H1 (cell line): ENCODE data around the gene PTPRJ. TPM values are rescaled to one million over a fixed set of nuclear protein-coding genes. Genes with fewer than 3 reads are reported as not detected.
A peak's percentile ranks its signal among the peaks of the same experiment; 100 is the strongest.

Experiments used
- CTCF ChIA-PET: fragments of 300-600 bp; sonication (Branson Sonifier 250); formaldehyde crosslinking; loops from one replicate; lab custom pipeline; 2021; ENCODE audit not compliant: partially characterized antibody; lab: Charles Lee
- POLR2A ChIA-PET: fragments of 300-600 bp; sonication (Branson Sonifier 250); formaldehyde crosslinking; loops from one replicate; lab custom pipeline; 2021; ENCODE audit warnings: inconsistent platforms; ENCODE audit not compliant: partially characterized antibody; lab: Charles Lee
- DNase-seq, 2 experiments: peaks; one replicate each; pipeline versions ENCODE4 v3.0.0 to v3.0.0-alpha.2; 2010 to 2022; ENCODE audit warnings: low spot score in 2 of 2, low read depth in 1 of 2, mixed read lengths in 1 of 2
- FAIRE-seq: peaks from 2 replicates; lab custom pipeline; 2011; peaks lifted over from hg19 to GRCh38; lab: Jason Lieb, UNC
- H2AFZ ChIP-seq: 2 replicates; pipeline ENCODE4 v1.8.1; 2012; ENCODE audit warnings: low read length, inconsistent platforms
- H2AK5ac ChIP-seq: 2 replicates; pipeline ENCODE4 v1.6.1; 2013; ENCODE audit warnings: low read depth, low read length
- H2BK120ac ChIP-seq: replicated peaks from 2 replicates; pipeline ENCODE3; 2013; ENCODE audit warnings: low read depth, low read length, inconsistent platforms
- H2BK12ac ChIP-seq: 2 replicates; pipeline ENCODE4 v1.6.1; 2013; ENCODE audit warnings: low read depth, low read length
- H2BK15ac ChIP-seq: 2 replicates; pipeline ENCODE4 v1.6.1; 2013; ENCODE audit warnings: low read length
- H2BK20ac ChIP-seq: 2 replicates; pipeline ENCODE4 v1.6.1; 2013; ENCODE audit warnings: low read length
- H2BK5ac ChIP-seq: 2 replicates; pipeline ENCODE4 v1.6.1; 2013; ENCODE audit warnings: low read depth, low read length
- H3K14ac ChIP-seq: 2 replicates; pipeline ENCODE4 v1.6.1; 2013; ENCODE audit warnings: inconsistent platforms; ENCODE audit not compliant: insufficient read length
- H3K18ac ChIP-seq: 2 replicates; pipeline ENCODE4 v1.6.1; 2013; ENCODE audit warnings: low read length; ENCODE audit errors: extremely low read depth
- H3K23ac ChIP-seq: 2 replicates; pipeline ENCODE4 v1.6.1; 2013; ENCODE audit warnings: inconsistent platforms; ENCODE audit not compliant: insufficient read length
- H3K23me2 ChIP-seq: 2 replicates; pipeline ENCODE4 v1.6.1; 2013; ENCODE audit warnings: low read depth, low read length
- H3K27ac ChIP-seq: 2 replicates; pipeline ENCODE4 v1.6.1; 2011; ENCODE audit warnings: low read depth, low read length, inconsistent platforms
- H3K27me3 ChIP-seq, 4 experiments: replicated peaks in 1 of 4; 1 replicate in 1 of 4; 2 replicates in 3 of 4; pipeline versions ENCODE4 v1.6.1 to v1.8.1; 2011 to 2013; ENCODE audit warnings: low read length in 3 of 4, mild to moderate bottlenecking in 3 of 4, inconsistent platforms in 2 of 4, mixed read lengths in 2 of 4, moderate library complexity in 1 of 4; ENCODE audit not compliant: control insufficient read depth in 3 of 4, insufficient read depth in 3 of 4; ENCODE audit errors: extremely low read depth in 1 of 4
- H3K36me3 ChIP-seq, 4 experiments: 2 replicates each; pipeline versions ENCODE4 v1.6.1 to v1.8.1; 2011 to 2013; ENCODE audit warnings: mild to moderate bottlenecking in 4 of 4, low read length in 3 of 4, moderate library complexity in 2 of 4, control low read depth in 1 of 4, inconsistent platforms in 1 of 4; ENCODE audit not compliant: insufficient read depth in 4 of 4, control insufficient read depth in 2 of 4
- H3K4ac ChIP-seq: replicated peaks from 2 replicates; pipeline ENCODE3; 2013; ENCODE audit warnings: low read length, low read depth, mixed read lengths, inconsistent platforms; ENCODE audit not compliant: insufficient read length
- H3K4me1 ChIP-seq, 4 experiments: replicated peaks in 1 of 4; 1 replicate in 1 of 4; 2 replicates in 3 of 4; pipeline versions ENCODE4 v1.6.1 to v1.8.1; 2011 to 2013; ENCODE audit warnings: low read length in 3 of 4, inconsistent platforms in 2 of 4, mixed read lengths in 1 of 4; ENCODE audit not compliant: insufficient read depth in 4 of 4, control insufficient read depth in 3 of 4
- H3K4me2 ChIP-seq, 2 experiments: 2 replicates each; pipeline versions ENCODE4 v1.6.1 to v1.8.1; 2011 to 2013; ENCODE audit warnings: low read depth in 2 of 2, low read length in 2 of 2, control low read depth in 1 of 2, inconsistent platforms in 1 of 2, mild to moderate bottlenecking in 1 of 2; ENCODE audit not compliant: insufficient read depth in 1 of 2
- H3K4me3 ChIP-seq, 4 experiments: fragments of 200-600, 300-600 bp in 1 of 4; sonication (generic), shearing (Covaris generic), sonication (Bioruptor Twin) in 1 of 4; 2 replicates each; pipeline versions ENCODE4 v1.5.1 to v1.8.1; 2011 to 2016; ENCODE audit warnings: low read length in 4 of 4, low read depth in 3 of 4, control low read depth in 2 of 4, inconsistent platforms in 2 of 4, mild to moderate bottlenecking in 2 of 4, mixed read lengths in 1 of 4, moderate library complexity in 1 of 4; ENCODE audit not compliant: insufficient read depth in 2 of 4; ENCODE audit errors: extremely low read depth in 1 of 4
- H3K56ac ChIP-seq: replicated peaks from 2 replicates; pipeline ENCODE3; 2013; ENCODE audit warnings: low read depth, mild to moderate bottlenecking, mixed read lengths, low read length, inconsistent platforms; ENCODE audit not compliant: insufficient read length
- H3K79me1 ChIP-seq: 2 replicates; pipeline ENCODE4 v1.6.1; 2013; ENCODE audit warnings: low read depth, low read length, control low read depth
- H3K79me2 ChIP-seq, 2 experiments: 2 replicates each; pipeline versions ENCODE4 v1.6.1 to v1.8.1; 2012 to 2013; ENCODE audit warnings: low read length in 2 of 2, mild to moderate bottlenecking in 2 of 2, inconsistent platforms in 1 of 2; ENCODE audit not compliant: insufficient read depth in 2 of 2, control insufficient read depth in 1 of 2
- H3K9ac ChIP-seq, 4 experiments: replicated peaks in 1 of 4; 1 replicate in 1 of 4; 2 replicates in 3 of 4; pipeline versions ENCODE4 v1.6.1 to v1.8.1; 2011 to 2013; ENCODE audit warnings: low read depth in 3 of 4, low read length in 3 of 4, control low read depth in 2 of 4, mild to moderate bottlenecking in 2 of 4, moderate library complexity in 2 of 4, inconsistent platforms in 1 of 4; ENCODE audit errors: extremely low read depth in 1 of 4
- H3K9me3 ChIP-seq, 2 experiments: 2 replicates each; pipeline versions ENCODE4 v1.6.1 to v1.8.1; 2012 to 2013; ENCODE audit warnings: mild to moderate bottlenecking in 2 of 2, moderate library complexity in 2 of 2, control low read depth in 1 of 2, inconsistent platforms in 1 of 2, low read depth in 1 of 2, low read length in 1 of 2, mixed read lengths in 1 of 2; ENCODE audit not compliant: insufficient read depth in 2 of 2
- H4K20me1 ChIP-seq, 2 experiments: replicated peaks in 1 of 2; 2 replicates each; pipeline versions ENCODE3 to v1.8.1; 2011 to 2013; ENCODE audit warnings: inconsistent platforms in 2 of 2, low read length in 2 of 2, mild to moderate bottlenecking in 1 of 2; ENCODE audit not compliant: insufficient read depth in 2 of 2, control insufficient read depth in 1 of 2
- H4K5ac ChIP-seq: 2 replicates; pipeline ENCODE4 v1.6.1; 2013; ENCODE audit warnings: low read length, low read depth, mixed read lengths, inconsistent platforms; ENCODE audit not compliant: insufficient read length
- H4K8ac ChIP-seq: 2 replicates; pipeline ENCODE4 v1.8.0; 2013; ENCODE audit warnings: mild to moderate bottlenecking, moderate library complexity, low read length, inconsistent platforms; ENCODE audit not compliant: insufficient read depth; ENCODE audit errors: extremely low read depth
- H4K91ac ChIP-seq: replicated peaks from 2 replicates; pipeline ENCODE3; 2013; ENCODE audit warnings: low read length, mixed read lengths, inconsistent platforms; ENCODE audit not compliant: insufficient read length
- E2F6 ChIP-seq: IDR thresholded peaks from 2 replicates; pipeline ENCODE4 v1.6.1; 2012; ENCODE audit warnings: inconsistent platforms
- KDM4A ChIP-seq: IDR thresholded peaks from one replicate; pipeline ENCODE4 v1.7.1; 2012; ENCODE audit warnings: low read depth, mild to moderate bottlenecking, moderate library complexity, low read length, inconsistent platforms; ENCODE audit not compliant: severe bottlenecking
- RAD21 ChIP-seq, 2 experiments: IDR thresholded peaks in 1 of 2; conservative IDR thresholded peaks in 1 of 2; 2 replicates each; pipeline ENCODE4 v1.6.1; 2011; ENCODE audit warnings: low read depth in 2 of 2, low read length in 2 of 2, improper control_type of control experiment in 1 of 2, inconsistent platforms in 1 of 2, mild to moderate bottlenecking in 1 of 2, moderate library complexity in 1 of 2
- RBBP5 ChIP-seq: IDR thresholded peaks from 2 replicates; pipeline ENCODE4 v1.7.1; 2012; ENCODE audit warnings: low read depth, mild to moderate bottlenecking, inconsistent platforms, low read length, moderate library complexity, borderline replicate concordance
- RXRA ChIP-seq: IDR thresholded peaks from 2 replicates; pipeline ENCODE4 v1.6.1; 2011; ENCODE audit warnings: low read depth, mild to moderate bottlenecking, low read length, moderate library complexity; ENCODE audit not compliant: insufficient read depth
- SIN3A ChIP-seq, 2 experiments: IDR thresholded peaks in 1 of 2; conservative IDR thresholded peaks in 1 of 2; 2 replicates each; pipeline ENCODE4 v1.6.1; 2011 to 2012; ENCODE audit warnings: low read length in 2 of 2, improper control_type of control experiment in 1 of 2, low read depth in 1 of 2, mild to moderate bottlenecking in 1 of 2
- SRF ChIP-seq: IDR thresholded peaks from 2 replicates; pipeline ENCODE4 v1.6.1; 2011; ENCODE audit warnings: mild to moderate bottlenecking, low read depth, low read length, moderate library complexity
- TAF1 ChIP-seq: IDR thresholded peaks from 2 replicates; pipeline ENCODE4 v1.6.1; 2011; ENCODE audit warnings: mild to moderate bottlenecking, low read depth, low read length
- ZNF274 ChIP-seq: IDR thresholded peaks from 2 replicates; pipeline ENCODE4 v1.7.0; 2012; ENCODE audit warnings: low read length, borderline replicate concordance; ENCODE audit errors: extremely low read depth
- WGBS, 2 experiments: shearing (Covaris generic) in 1 of 2; methylation state at CpG; one replicate each; pipeline versions ENCODE4 v1.1.6 to v1.1.7; 2013 to 2015; ENCODE audit warnings: low lambda C conversion rate in 2 of 2, mixed read lengths in 2 of 2, inconsistent platforms in 1 of 2, low coverage in 1 of 2, missing lambda C conversion rate in 1 of 2; ENCODE audit not compliant: insufficient replicate concordance in 2 of 2, insufficient coverage in 1 of 2, insufficient read length in 1 of 2; ENCODE audit errors: extremely low coverage in 1 of 2, missing lambda C conversion rate in 1 of 2; 5-methylcytosine and 5-hydroxymethylcytosine counted together
- polyA plus RNA-seq, 7 experiments: library from polyadenylated mRNA; depleted of rRNA in 3 of 7; stranded (reverse) in 5 of 7; unstranded in 2 of 7; fragments of >200 nt in 5 of 7; fragments of 200-250 nt in 2 of 7; gene quantifications; 1 replicate in 5 of 7; 2 replicates in 1 of 7; 4 replicates in 1 of 7; pipeline versions ENCODE4 v1.2.1 to v1.2.3, GENCODE V29; 2011 to 2013; ENCODE audit warnings: missing spikeins in 2 of 7, mixed read lengths in 2 of 7
- total RNA-seq: library from RNA; stranded (reverse); fragmentation: NEBNext Ultra II Directional; extraction: Animal tissue kit (Norgen Biotek cat#: 25700); gene quantifications from 2 replicates; pipeline ENCODE4 v1.2.1, GENCODE V29; 2021

Gene PTPRJ
- total and polyA plus RNA-seq, 2 of the 8 experiments (the other 6 are each of a cell fraction or from before 2014, with no cell fraction given), result 4.4 to 22.6 TPM

- Histone ChIP-seq H2BK5ac (no peak overlapping the region), H3K23me2 (peaks cover 15% of the 10 kb centered on the region), H2BK20ac (no peak overlapping the region), H4K5ac (no peak overlapping the region), H3K4ac (no peak overlapping the region), H3K27me3 (peaks cover 0 to 7% (median 4%) of the 10 kb centered on the region in 4 experiments; a peak in 1 of 7 replicates), H3K27ac (no peak overlapping the region; the same call in 1 of the 2 replicates), H3K79me2 (peaks cover under 1 to 30% of the 10 kb centered on the region in 2 experiments; a peak in 3 of 4 replicates), H2BK12ac (no peak overlapping the region), H3K14ac (no peak overlapping the region), H3K9me3 (no peaks in the 10 kb centered on the region), H2AK5ac (no peak overlapping the region), H3K4me1 (peaks cover 8 to 12% (median 11%) of the 10 kb centered on the region in 4 experiments), H4K91ac (no peak overlapping the region), H3K4me3 (peak overlapping the region; percentile 51 to 85 (median 56)), H2BK120ac (no peak overlapping the region), H3K4me2 (peak overlapping the region; percentile 74 to 86), H3K18ac (no peak overlapping the region), H3K56ac (no peak overlapping the region), H3K79me1 (no peaks in the 10 kb centered on the region), H4K20me1 (peaks cover 0 to 4% of the 10 kb centered on the region in 2 experiments), H3K36me3 (no peaks in the 10 kb centered on the region), H3K9ac (peak overlapping the region in 3 of 4 experiments; percentile 29 to 80 (median 49); a peak in 5 of 7 replicates), H3K23ac (no peak overlapping the region), H2AFZ (no peak overlapping the region), H2BK15ac (no peak overlapping the region), H4K8ac (no peak overlapping the region)
- ChIA-PET POLR2A (interaction anchor here (1.0 to 2.0 kb wide), 3 partner anchors 11 to 116 kb away, joined by 3 to 7 read pairs (median 5); no protein-coding TSS in a partner anchor), CTCF (interaction anchor here (0.9 kb wide), 1 partner anchor 11 kb away, joined by 3 read pairs; no protein-coding TSS in a partner anchor)
- no peak for FAIRE-seq
- peak in 1 of 2 experiments; percentile 80 for DNase-seq
- 5% methylated on average over 15 of the region's 82 CpGs; no CpG with 5 or more reads in 1 of the 2 experiments for WGBS, 2 experiments
- TF ChIP-seq RXRA (no peak), SRF (no peak), RBBP5 (peak; percentile 51; the same call in 1 of the 2 replicates), SIN3A (conservative IDR thresholded peaks at IDR 0.05 in 1 of 2, IDR thresholded peaks at IDR 0.05 in 1 of 2; ENCODE audit: low read depth in 1 of 2, low read length in 2 of 2) (peak in 1 of 2 experiments; percentile 19; a peak in 1 of 4 replicates), KDM4A (peak; percentile 19), ZNF274 (no peak), RAD21 (IDR thresholded peaks at IDR 0.05 in 1 of 2, conservative IDR thresholded peaks at IDR 0.05 in 1 of 2; ENCODE audit: low read depth in 2 of 2, low read length in 2 of 2) (peak; percentile 2 to 23; a peak in 2 of 4 replicates), E2F6 (no peak), TAF1 (0 out of 2 replicates have a peak, but pooled peaks have one; percentile 42)
These were observed 705 bp downstream of the PTPRJ start for GRCh38 chr11:47980907-47981621.
